SK-N-SH (cell line): ENCODE data around the gene GLYAT. TPM values are rescaled to one million over a fixed set of nuclear protein-coding genes. Genes with fewer than 3 reads are reported as not detected.

Experiments used
- CTCF ChIA-PET: fragments of 300-600, 350-600 bp; formaldehyde crosslinking; extraction: SDS; loops from one replicate; lab custom pipeline; 2021; lab: Yijun Ruan, JAX
- POLR2A ChIA-PET: fragments of 350-600 bp; sonication (Branson Sonifier 250); formaldehyde crosslinking; extraction: SDS; loops from one replicate; lab custom pipeline; 2020; ENCODE audit warnings: antibody characterized with exemption, inconsistent platforms; lab: Yijun Ruan, JAX
- DNase-seq: peaks from one replicate; pipeline ENCODE4 v3.0.0; 2012
- H2AFZ ChIP-seq: fragments of 200-600 bp; sonication (generic); 2 replicates; pipeline ENCODE4 v1.8.1; 2016; ENCODE audit warnings: antibody characterized with exemption, mild to moderate bottlenecking, low read depth
- H3F3A ChIP-seq: fragments of 200-600 bp; sonication (generic); replicated peaks from 2 replicates; pipeline ENCODE3; 2016; ENCODE audit warnings: antibody characterized with exemption, mild to moderate bottlenecking; ENCODE audit not compliant: insufficient read depth
- H3K27ac ChIP-seq, 2 experiments: fragments of 200-500 bp in 1 of 2; fragments of 200-600 bp in 1 of 2; sonication (Bioruptor generic) in 1 of 2; sonication (generic), shearing (Covaris generic) in 1 of 2; 2 replicates each; pipeline versions ENCODE4 v1.5.1 to v1.6.1; 2014 to 2016; ENCODE audit warnings: low read depth in 2 of 2, inconsistent platforms in 1 of 2, low read length in 1 of 2, mild to moderate bottlenecking in 1 of 2, mixed read lengths in 1 of 2
- H3K27me3 ChIP-seq: fragments of 200-600 bp; sonication (generic), shearing (Covaris generic); 2 replicates; pipeline ENCODE4 v1.6.1; 2016; ENCODE audit warnings: mixed run types; ENCODE audit not compliant: insufficient read depth
- H3K36me3 ChIP-seq, 2 experiments: fragments of 200-500 bp in 1 of 2; fragments of 200-600 bp in 1 of 2; sonication (Bioruptor generic) in 1 of 2; sonication (generic) in 1 of 2; replicated peaks in 1 of 2; 2 replicates each; pipeline versions ENCODE3 to v1.5.1; 2014 to 2016; ENCODE audit warnings: low read length in 1 of 2, mild to moderate bottlenecking in 1 of 2; ENCODE audit not compliant: insufficient read depth in 2 of 2, control insufficient read depth in 1 of 2
- H3K4me1 ChIP-seq, 2 experiments: fragments of 200-500 bp in 1 of 2; fragments of 200-600 bp in 1 of 2; sonication (Bioruptor generic) in 1 of 2; sonication (generic), shearing (Covaris generic) in 1 of 2; 2 replicates each; pipeline versions ENCODE4 v1.5.1 to v1.6.1; 2014 to 2016; ENCODE audit warnings: low read depth in 1 of 2, low read length in 1 of 2, mixed run types in 1 of 2; ENCODE audit not compliant: insufficient read depth in 2 of 2, control insufficient read depth in 1 of 2
- H3K4me2 ChIP-seq: fragments of 200-600 bp; sonication (generic), shearing (Covaris generic); 2 replicates; pipeline ENCODE4 v1.6.1; 2017; ENCODE audit warnings: mixed run types
- H3K4me3 ChIP-seq, 2 experiments: fragments of 200-500 bp in 1 of 2; fragments of 200-600 bp in 1 of 2; sonication (Bioruptor generic) in 1 of 2; sonication (generic), shearing (Covaris generic) in 1 of 2; 2 replicates each; pipeline versions ENCODE4 v1.5.1 to v1.8.1; 2014 to 2016; ENCODE audit warnings: low read depth in 2 of 2, inconsistent platforms in 1 of 2, low read length in 1 of 2, mild to moderate bottlenecking in 1 of 2, mixed read lengths in 1 of 2, moderate library complexity in 1 of 2
- H3K79me2 ChIP-seq: fragments of 200-600 bp; sonication (generic); 2 replicates; pipeline ENCODE4 v1.8.1; 2017; ENCODE audit warnings: mild to moderate bottlenecking; ENCODE audit not compliant: insufficient read depth
- H3K9ac ChIP-seq: fragments of 200-600 bp; sonication (generic); 2 replicates; pipeline ENCODE4 v1.6.1; 2017; ENCODE audit warnings: mixed run types
- H3K9me2 ChIP-seq: fragments of 200-600 bp; sonication (generic); 2 replicates; pipeline ENCODE4 v1.6.1; 2017; ENCODE audit warnings: mixed run types
- H3K9me3 ChIP-seq: fragments of 200-600 bp; sonication (generic); 2 replicates; pipeline ENCODE4 v1.6.1; 2017; ENCODE audit warnings: mixed run types, mild to moderate bottlenecking, moderate library complexity
- H4K20me1 ChIP-seq: fragments of 200-600 bp; sonication (generic); 2 replicates; pipeline ENCODE4 v1.6.1; 2017; ENCODE audit warnings: mild to moderate bottlenecking, mixed run types; ENCODE audit not compliant: insufficient read depth
- CHD2 ChIP-seq: fragments of 150-350 bp; IDR thresholded peaks from 2 replicates; pipeline ENCODE4 v1.6.1; 2018; ENCODE audit warnings: low read length; ENCODE audit not compliant: partially characterized antibody
- EP300 ChIP-seq, 2 experiments: IDR thresholded peaks; 2 replicates each; pipeline versions ENCODE4 v1.4.0 to v1.6.1; 2012; ENCODE audit warnings: borderline replicate concordance in 1 of 2, low read depth in 1 of 2, low read length in 1 of 2
- EZH2phosphoT487 ChIP-seq: fragments of 200-600 bp; sonication (generic); IDR thresholded peaks from 2 replicates; pipeline ENCODE4 v1.6.1; 2017; ENCODE audit warnings: low read depth, mixed run types, mild to moderate bottlenecking, antibody characterized with exemption, moderate library complexity, borderline replicate concordance
- GABPA ChIP-seq: IDR thresholded peaks from 2 replicates; pipeline ENCODE4 v1.4.0; 2012; ENCODE audit warnings: low read depth, mild to moderate bottlenecking
- GATA2 ChIP-seq: sonication (generic); formaldehyde crosslinking; IDR thresholded peaks from 2 replicates; pipeline ENCODE4 v1.5.0; 2020; ENCODE audit warnings: mild to moderate bottlenecking, missing genetic modification reagents
- JUND ChIP-seq: IDR thresholded peaks from 2 replicates; pipeline ENCODE4 v1.4.0; 2012
- MEF2A ChIP-seq: IDR thresholded peaks from 2 replicates; pipeline ENCODE4 v1.4.0; 2012; ENCODE audit warnings: low read depth, borderline replicate concordance
- POLR2AphosphoS5 ChIP-seq: IDR thresholded peaks from 2 replicates; pipeline ENCODE4 v1.6.1; 2012; ENCODE audit warnings: low read depth, low read length
- RAD21 ChIP-seq: IDR thresholded peaks from 2 replicates; pipeline ENCODE4 v1.6.1; 2012; ENCODE audit warnings: mild to moderate bottlenecking, low read length
- RCOR1 ChIP-seq: fragments of 150-350 bp; IDR thresholded peaks from 2 replicates; pipeline ENCODE4 v1.6.1; 2017; ENCODE audit warnings: antibody characterized with exemption, low read length
- REST ChIP-seq: IDR thresholded peaks from 2 replicates; pipeline ENCODE4 v1.6.1; 2012; ENCODE audit warnings: mild to moderate bottlenecking, low read depth, low read length, moderate library complexity
- RFX5 ChIP-seq: IDR thresholded peaks from 2 replicates; pipeline ENCODE4 v1.6.1; 2012; ENCODE audit warnings: mild to moderate bottlenecking, improper control_type of control experiment, low read length
- SMC3 ChIP-seq: IDR thresholded peaks from 2 replicates; pipeline ENCODE4 v1.6.1; 2012; ENCODE audit warnings: low read depth, low read length, improper control_type of control experiment
- YY1 ChIP-seq: IDR thresholded peaks from 2 replicates; pipeline ENCODE4 v1.4.0; 2012; ENCODE audit warnings: low read depth, mild to moderate bottlenecking
- ZBTB33 ChIP-seq: IDR thresholded peaks from 2 replicates; pipeline ENCODE4 v1.4.0; 2012; ENCODE audit warnings: low read depth, borderline replicate concordance
- WGBS: methylation state at CpG from one replicate; pipeline ENCODE4 v1.1.6; 2017; ENCODE audit warnings: low lambda C conversion rate; 5-methylcytosine and 5-hydroxymethylcytosine counted together
- polyA plus RNA-seq, 3 experiments: library from polyadenylated mRNA; depleted of rRNA; stranded (reverse); fragments of >200 nt; gene quantifications; 2 replicates each; pipeline ENCODE4 v1.2.3, GENCODE V29; 2012
- TF ChIP-seq, protein P1 (sequence below): fragments of 150-350 bp; IDR thresholded peaks from 2 replicates; pipeline ENCODE4 v1.6.1; 2016; ENCODE audit warnings: mild to moderate bottlenecking, low read depth, low read length

The GLYAT gene
- polyA plus RNA-seq, 1 of the 3 experiments (the other 2 are of a cell fraction): not detected

- TF ChIP-seq REST (no peak), JUND (no peak), EP300 (IDR thresholded peaks at IDR 0.05; ENCODE audit: borderline replicate concordance in 1 of 2, low read depth in 1 of 2, low read length in 1 of 2) (no peak)
- TF ChIP-seq, protein P1, sequence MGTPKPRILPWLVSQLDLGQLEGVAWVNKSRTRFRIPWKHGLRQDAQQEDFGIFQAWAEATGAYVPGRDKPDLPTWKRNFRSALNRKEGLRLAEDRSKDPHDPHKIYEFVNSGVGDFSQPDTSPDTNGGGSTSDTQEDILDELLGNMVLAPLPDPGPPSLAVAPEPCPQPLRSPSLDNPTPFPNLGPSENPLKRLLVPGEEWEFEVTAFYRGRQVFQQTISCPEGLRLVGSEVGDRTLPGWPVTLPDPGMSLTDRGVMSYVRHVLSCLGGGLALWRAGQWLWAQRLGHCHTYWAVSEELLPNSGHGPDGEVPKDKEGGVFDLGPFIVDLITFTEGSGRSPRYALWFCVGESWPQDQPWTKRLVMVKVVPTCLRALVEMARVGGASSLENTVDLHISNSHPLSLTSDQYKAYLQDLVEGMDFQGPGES: no peak
Measured at GRCh38 chr11:58763120-58763490, 31.4 kb upstream of the GLYAT start (continued).

- Histone ChIP-seq H3K9ac (no peak overlapping the region), H3K4me3 (no peak overlapping the region), H4K20me1 (no peaks in the 10 kb centered on the region), H2AFZ (no peak overlapping the region), H3K27me3 (no peaks in the 10 kb centered on the region), H3K36me3 (no peaks in the 10 kb centered on the region), H3K9me2 (no peaks in the 10 kb centered on the region), H3K4me1 (no peaks in the 10 kb centered on the region), H3K9me3 (no peaks in the 10 kb centered on the region), H3F3A (no peaks in the 10 kb centered on the region), H3K4me2 (no peak overlapping the region), H3K27ac (no peak overlapping the region), H3K79me2 (no peaks in the 10 kb centered on the region)
- WGBS: 1% methylated on average over 6 of the region's 6 CpGs
- DNase-seq: no peak
- TF ChIP-seq REST (no peak), GATA2 (no peak), SMC3 (no peak), RFX5 (no peak), RAD21 (no peak), EZH2phosphoT487 (no peak), RCOR1 (no peak), ZBTB33 (no peak), YY1 (no peak), CHD2 (no peak), MEF2A (no peak), POLR2AphosphoS5 (no peak), GABPA (no peak)
- ChIA-PET POLR2A (no interaction called here), CTCF (no interaction called here)
Measured at GRCh38 chr11:58762284-58763119, 30.8 kb upstream of the GLYAT start.
